Measurements from ENCODE around the gene CLCN2.

Gene CLCN2

DNA sequence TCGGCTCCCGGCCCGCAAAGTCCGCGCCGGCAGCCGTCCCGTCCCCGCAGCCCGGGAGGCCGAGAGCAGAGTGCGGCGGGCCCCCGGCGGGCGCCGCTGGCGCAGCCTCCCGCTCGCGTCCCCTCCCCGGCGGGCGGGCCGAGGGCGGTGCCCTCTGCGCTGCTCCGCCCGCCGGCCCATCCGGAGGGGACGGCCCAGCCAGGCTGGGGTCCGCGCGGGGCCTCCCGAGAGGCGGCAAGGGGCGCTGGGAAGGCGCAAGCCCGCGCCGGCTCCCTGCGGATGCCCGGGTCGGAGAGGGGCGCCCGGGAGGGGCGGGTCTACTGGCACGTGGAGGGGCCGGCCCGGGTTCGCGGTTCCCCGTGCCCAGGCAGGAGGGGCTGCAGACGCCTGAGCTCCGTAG lies at the start of gene CLCN2, which contains the start of gene POLR2H:
Gene CLCN2, minus strand, starts transcription at position 74 of the 400 bp plus-strand sequence. CDS start 126 bp downstream, outside the sequence.
Gene POLR2H, plus strand, starts transcription at position 179 of the 400 bp plus-strand sequence. CDS start 1,783 bp downstream, outside the sequence.
- no peak for DNase-seq (ENCODE audit: low read depth)

DNA sequence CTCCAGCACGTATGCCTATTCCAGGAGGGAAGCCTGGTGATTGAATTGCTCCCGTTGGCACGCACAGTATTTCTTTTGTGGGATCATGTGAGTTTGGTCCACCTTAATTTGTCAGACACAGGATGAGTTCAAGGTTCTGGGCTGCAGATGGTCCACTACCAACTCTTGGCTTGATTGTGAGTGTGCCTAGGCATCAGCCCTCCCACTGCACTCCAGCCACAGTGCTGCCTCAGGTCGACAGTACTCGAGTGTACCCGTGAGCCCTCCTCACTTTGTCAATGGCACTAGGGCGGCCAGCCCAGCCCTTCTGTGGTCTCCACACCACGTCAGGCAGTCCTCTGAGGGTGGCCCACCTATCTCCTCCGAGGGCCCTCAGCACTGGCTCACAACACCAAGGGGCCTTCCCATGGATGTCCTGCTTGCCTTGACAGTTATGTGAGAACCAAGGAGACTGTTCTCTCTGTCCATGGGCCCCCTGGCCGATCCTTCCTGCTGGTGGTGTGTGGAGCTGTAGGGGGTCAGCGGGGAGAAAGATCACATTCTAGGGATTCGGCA lies 48.6 kb upstream of the CLCN2 start:
- DNase-seq (ENCODE audit: low read depth) = no peak

DNA sequence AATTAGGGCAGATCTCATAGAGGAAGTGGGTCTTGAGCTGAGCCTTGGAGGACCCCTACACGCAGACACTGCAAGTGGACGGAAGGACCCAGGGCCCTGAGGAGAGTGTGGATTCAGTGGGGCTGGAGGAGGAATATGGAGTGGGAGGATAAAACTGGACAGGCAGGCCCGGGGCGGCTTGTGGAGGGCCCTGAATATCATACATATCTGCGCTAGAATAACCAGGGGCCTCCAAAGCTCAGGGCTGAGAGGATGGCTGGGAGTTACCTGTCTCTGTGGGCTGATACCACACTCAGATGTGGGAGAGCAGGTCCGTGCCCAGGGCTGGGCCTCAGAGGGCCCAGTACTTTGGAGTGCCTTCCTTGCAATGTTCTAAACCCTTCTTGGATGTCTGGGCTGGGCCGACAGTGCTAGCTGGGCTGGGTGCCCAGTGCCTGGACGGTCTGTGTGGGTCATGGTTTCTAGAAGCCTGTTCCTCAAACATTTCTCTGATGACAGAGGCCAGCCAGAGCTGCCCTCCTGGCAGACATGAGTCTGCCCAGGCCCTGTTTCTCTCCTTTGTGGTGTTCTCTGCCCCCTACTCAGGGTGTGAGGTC lies 48.0 kb upstream of the CLCN2 start:
- no peak for DNase-seq (ENCODE audit: low read depth)

DNA sequence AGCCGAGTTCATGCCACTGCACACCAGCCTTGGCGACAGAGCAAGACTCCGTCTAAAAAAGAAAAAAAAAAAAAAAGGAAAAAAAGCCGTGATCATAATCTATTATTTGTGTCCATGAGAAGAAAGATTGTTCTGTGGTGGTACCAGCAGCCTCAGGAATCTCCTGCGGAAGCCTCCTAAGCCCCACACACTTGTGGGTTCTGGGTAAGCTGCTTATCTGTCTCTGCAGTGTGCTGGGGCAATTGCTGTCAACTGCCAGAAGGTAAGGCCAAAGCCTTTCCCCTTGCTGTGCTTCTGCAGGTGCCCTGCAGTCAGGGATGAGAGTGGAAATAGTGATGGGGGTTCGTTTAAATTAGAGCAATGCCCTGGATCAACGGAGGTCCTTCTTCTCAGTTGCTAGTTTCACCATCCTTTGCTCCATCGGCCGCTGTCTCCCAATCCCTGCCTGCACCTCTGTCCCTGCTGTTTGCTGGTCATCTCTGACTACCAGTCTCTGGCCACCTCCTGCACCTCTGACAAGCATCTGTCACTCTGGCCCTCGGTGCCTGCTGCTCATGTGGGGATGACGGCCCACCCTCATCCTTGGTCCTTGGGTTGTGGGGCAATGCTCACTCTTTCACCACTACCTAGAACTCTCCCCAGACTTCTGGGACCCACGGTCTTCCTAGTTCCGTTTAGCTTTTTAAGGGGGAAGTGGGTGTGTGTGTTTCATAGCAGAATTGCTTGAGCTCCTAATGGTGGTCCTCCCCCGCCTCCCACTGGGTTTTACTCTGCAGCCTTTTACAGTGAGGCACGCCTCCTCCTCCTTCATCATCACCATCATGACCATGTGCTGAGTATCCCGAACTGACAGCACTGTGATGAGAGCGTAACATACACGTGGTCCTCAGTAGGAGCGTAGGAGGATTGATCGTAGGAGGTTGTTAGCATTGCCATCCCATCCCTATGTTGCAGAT lies 43.9 kb upstream of the CLCN2 start:
- DNase-seq (ENCODE audit: low read depth) = no peak

DNA sequence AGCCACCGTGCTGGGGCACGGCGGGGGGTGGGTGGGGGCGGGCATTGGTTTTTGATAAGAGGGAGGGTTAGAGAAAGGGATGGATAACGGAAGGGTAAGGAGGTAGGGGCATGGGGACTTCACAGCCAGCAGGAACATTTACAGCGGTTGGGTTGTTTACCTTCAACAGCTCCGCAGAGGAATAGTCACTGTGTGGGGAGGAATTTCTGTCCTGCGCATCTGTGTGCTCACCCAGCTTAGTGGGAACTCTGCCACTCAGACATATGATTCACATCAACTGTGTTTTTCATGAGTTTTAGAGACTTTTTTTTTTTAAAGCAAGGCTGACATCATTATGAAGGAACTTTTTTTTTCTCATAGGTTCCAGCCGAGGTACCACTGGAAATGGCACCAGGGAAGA lies 38.0 kb upstream of the CLCN2 start:
- DNase-seq (ENCODE audit: low read depth) = peak; percentile 78

DNA sequence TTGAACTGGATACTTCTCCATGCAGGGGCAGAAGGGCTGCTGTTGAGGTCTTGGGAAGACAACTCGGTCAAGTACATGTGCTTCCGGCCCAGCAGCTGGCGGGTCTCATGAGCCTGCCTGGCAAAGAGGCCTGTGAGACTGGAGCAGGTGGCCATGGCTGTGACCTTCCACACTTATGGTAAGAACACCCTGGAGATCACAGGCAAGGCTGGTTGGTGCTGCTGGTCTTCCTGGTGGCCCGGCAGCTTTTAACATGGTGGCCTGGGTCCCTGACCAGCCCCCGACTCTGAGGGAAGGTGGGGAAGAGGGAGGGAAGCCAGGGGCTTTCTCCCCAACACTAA lies 33.9 kb upstream of the CLCN2 start:
- DNase-seq (ENCODE audit: low read depth) = no peak

DNA sequence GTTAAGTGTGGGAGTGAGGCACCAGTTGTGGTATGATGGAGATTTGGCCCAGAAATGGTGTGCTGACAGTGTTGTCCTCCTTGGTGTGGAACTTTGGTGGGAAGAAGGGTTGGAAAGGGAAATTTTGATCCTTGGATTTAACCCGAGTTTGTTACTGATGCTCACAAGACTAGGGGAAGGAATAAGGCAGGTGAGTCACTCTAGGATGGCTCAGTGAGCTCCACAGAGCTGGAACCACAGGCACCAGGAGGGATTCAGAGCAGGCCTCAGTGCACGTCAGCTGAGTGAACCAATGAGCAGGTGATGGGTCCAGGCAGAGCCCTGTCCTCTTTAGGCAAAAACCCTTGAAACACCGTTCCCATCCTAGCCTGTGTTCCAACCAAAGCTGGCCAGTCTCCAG lies 29.9 kb upstream of the CLCN2 start:
- no peak for DNase-seq (ENCODE audit: low read depth)

DNA sequence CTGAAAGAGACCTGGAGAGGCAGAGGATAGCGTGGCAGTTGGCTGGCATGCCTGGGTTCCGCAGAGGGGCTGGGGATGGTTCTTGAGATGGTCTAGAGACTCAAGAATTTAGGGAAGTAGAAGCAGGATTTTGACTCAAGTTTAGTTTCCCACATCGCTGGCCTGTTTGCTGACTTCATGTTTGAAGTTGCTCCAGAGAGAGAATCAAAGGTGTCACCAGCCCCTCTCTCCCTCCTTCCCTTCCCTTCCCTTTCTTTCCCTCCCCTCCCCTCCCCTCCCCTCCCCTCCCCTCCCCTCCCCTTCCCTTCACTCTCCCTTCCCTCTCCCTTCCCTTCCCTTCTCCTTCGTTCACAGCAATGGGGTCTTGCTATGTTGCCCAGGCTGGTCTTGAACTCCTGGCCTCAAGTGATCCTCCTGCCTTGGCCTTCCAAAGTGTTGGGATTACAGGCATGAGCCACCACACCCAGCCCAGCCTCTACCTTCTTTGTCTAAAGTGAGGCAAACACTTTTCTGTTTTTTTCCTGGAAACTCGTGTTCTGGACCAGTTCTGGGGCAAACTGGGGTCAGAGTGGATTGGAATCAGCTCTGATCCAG lies 28.6 kb upstream of the CLCN2 start:
- DNase-seq (ENCODE audit: low read depth) = no peak

DNA sequence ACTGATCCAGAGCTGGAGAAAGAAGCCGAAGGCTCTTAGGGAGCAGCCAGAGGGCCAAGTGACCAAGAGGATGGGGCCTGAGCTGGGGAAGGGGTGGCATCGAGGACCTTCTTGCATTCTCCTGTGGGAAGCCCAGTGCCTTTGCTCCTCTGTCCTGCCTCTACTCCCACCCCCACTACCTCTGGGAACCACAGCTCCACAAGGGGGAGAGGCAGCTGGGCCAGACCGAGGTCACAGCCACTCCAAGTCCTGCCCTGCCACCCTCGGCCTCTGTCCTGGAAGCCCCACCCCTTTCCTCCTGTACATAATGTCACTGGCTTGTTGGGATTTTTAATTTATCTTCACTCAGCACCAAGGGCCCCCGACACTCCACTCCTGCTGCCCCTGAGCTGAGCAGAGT lies 28.0 kb upstream of the CLCN2 start:
- no peak for DNase-seq (ENCODE audit: low read depth)

DNA sequence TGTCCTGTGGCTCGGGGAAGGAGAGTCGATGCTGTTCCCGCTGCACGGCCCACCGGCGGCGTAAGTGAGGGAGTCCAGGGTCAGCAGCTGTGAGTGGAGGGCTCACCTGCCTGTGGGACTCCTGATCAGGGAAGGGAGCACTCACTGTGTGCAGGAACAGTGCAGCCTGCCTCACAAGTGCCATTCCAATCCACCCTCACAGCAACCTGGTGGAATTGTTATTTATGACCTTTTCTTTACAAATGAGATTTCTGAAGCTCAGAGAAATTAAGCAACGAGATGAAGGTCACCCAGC lies 27.5 kb upstream of the CLCN2 start:
- no peak for DNase-seq (ENCODE audit: low read depth)

DNA sequence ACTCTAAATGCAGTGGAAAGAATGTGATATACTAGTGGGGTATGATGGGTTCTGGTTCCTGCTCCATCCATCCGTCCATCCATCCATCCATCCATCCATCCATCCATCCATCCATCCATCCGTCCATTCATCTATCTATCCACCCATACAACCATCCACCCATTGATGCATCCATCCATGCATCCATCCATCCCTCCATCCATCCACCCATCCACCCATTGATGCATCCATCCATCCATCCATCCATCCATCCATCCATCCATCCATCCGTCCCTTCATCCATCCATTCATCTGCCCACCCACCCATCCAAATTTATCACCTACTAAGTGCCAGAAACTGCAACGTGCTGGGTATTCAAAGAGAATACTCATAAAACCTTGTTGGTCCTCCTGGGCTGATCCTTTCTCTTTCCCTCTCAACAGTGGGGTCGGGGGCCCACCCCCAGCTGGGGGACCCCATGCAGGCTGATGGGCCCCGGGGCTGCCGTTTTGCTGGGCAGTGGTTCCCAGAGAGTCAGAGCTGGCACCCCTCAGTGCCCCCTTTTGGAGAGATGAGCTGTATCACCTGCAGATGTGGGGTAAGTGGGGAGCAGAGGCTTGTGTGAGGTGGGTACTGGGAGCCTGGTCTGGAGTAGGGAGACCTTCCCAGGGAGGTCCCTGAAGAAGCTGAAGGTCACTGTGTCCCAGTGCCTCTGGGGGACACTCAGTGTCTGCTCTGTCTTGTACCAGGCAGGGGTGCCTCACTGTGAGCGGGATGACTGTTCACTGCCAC lies 26.9 kb upstream of the CLCN2 start:
- DNase-seq (ENCODE audit: low read depth) = no peak

DNA sequence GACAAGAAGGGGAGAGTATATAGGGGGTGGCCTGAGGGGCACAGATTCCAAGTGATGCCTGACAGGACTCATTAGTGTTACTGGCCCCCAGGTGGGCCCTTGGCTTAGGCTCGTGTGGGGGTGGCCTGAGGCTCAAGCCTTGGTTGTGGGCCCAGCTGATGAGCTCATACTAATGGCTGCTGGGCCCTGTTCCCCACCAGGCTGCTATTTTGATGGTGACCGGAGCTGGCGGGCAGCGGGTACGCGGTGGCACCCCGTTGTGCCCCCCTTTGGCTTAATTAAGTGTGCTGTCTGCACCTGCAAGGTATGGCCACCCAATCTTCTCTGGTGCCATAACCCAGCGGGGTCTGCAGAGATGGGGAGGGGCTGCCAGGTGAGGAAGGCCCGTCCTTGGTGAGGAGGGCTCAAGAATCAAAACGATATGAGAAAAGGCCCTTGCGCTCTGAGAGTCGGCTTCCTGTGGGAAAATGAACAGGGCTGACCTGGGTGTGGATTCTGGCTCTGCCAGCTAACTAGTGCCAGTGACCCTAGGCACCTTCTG lies 25.8 kb upstream of the CLCN2 start:
- DNase-seq (ENCODE audit: low read depth) = no peak

DNA sequence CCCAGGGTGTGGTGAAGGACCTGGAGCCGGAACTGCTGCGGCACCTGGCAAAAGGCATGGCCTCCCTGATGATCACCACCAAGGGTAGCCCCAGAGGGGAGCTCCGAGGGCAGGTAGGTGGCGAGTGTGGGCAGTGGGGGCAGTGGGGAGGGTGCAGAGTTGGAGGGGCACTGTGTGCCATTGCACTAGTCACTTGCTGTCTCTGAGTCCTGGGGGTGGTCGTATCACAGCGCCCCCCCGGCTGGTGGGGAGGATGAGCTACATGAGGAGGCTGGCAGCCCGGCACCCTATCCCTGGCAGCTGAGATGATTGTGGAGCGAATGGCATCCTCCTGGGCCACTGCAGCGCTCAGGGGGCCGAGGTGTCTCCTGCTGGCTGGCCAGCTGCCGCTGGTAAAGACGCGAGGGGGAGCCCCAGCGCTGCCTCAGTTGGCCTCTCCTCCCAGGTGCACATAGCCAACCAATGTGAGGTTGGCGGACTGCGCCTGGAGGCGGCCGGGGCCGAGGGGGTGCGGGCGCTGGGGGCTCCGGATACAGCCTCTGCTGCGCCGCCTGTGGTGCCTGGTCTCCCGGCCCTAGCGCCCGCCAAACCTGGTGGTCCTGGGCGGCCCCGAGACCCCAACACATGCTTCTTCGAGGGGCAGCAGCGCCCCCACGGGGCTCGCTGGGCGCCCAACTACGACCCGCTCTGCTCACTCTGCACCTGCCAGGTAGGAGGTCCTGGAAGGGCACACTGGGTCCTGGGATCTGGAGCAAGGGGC lies 24.8 kb upstream of the CLCN2 start:
- no peak for DNase-seq (ENCODE audit: low read depth)

DNA sequence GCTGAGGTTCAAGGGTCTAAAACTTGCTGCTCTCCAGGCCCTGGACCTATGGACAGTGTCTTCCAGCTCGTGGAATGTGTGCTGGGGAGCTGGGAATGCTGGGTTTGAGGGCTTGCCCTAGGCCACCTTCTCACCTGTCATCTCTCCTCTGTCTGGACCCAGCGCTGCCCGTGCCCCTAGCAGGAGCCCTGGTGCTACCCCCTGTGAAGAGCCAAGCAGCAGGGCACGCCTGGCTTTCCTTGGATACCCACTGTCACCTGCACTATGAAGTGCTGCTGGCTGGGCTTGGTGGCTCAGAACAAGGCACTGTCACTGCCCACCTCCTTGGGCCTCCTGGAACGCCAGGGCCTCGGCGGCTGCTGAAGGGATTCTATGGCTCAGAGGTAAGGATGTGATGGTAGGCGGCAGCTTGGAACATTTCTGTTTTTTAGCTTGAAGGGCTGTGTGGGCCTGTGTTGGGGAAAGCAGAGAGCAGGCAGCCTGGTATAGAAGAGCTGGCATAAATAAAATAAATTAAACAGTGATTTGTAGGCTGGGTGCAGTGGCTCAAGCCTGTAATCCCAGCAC lies 23.5 kb upstream of the CLCN2 start:
- no peak for DNase-seq (ENCODE audit: low read depth)

DNA sequence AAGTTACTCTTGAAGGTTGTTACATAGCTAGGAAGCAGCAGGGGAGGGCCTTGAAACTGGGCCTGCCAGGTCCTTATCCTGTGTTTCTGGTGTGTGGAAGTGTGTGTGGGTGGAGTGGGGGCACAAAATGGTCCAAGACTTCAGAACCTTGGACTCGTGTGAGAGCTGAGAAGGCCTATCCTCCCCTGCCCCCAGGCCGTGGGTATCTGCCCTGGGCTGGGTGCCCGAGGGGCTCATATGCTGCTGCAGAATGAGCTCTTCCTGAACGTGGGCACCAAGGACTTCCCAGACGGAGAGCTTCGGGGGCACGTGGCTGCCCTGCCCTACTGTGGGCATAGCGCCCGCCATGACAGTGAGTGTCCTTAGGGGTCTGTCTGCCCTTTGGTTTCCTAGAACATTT lies 22.9 kb upstream of the CLCN2 start:
- DNase-seq (ENCODE audit: low read depth) = no peak

DNA sequence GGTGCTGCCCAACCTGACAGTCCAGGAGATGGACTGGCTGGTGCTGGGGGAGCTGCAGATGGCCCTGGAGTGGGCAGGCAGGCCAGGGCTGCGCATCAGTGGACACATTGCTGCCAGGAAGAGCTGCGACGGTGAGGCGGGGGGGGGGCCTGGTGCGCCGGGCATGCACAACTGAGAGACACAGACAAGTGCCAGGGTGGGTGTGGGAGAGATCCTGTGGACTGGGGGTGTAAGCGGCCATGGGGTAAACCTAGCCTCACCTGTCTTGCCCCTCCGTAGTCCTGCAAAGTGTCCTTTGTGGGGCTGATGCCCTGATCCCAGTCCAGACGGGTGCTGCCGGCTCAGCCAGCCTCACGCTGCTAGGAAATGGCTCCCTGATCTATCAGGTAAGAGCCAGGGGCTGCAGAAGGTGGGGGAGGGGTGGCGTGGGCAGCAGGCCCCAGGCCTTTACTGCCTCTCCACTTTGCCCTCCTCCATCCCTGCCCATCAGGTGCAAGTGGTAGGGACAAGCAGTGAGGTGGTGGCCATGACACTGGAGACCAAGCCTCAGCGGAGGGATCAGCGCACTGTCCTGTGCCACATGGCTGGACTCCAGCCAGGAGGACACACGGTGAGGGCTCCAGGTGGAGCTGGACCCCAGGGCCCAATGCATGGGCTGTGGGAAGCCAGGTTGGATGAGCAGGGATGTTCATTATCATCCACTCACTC lies 21.8 kb upstream of the CLCN2 start:
- no peak for DNase-seq (ENCODE audit: low read depth)

DNA sequence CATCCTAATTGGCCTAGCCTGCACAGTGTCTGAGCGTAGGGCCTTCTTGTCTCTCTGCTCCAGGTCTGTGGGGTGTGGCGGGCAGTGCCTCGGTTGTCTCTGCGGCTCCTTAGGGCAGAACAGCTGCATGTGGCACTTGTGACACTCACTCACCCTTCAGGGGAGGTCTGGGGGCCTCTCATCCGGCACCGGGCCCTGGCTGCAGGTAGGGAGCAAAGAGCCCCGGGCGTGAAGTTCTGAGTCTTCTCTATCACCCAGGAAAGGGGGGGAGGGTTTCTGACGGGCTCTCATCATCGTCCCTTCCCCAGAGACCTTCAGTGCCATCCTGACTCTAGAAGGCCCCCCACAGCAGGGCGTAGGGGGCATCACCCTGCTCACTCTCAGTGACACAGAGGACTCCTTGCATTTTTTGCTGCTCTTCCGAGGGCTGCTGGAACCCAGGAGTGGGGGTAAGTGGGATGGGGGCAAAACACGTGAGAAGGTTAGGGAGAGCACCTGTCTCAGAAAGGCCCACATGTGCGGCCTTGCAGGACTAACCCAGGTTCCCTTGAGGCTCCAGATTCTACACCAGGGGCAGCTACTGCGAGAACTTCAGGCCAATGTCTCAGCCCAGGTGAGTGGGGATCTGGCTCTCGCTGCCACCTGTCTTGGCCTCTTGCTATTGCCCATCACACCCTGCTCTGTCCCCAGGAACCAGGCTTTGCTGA lies 21.1 kb upstream of the CLCN2 start:
- no peak for DNase-seq (ENCODE audit: low read depth)

DNA sequence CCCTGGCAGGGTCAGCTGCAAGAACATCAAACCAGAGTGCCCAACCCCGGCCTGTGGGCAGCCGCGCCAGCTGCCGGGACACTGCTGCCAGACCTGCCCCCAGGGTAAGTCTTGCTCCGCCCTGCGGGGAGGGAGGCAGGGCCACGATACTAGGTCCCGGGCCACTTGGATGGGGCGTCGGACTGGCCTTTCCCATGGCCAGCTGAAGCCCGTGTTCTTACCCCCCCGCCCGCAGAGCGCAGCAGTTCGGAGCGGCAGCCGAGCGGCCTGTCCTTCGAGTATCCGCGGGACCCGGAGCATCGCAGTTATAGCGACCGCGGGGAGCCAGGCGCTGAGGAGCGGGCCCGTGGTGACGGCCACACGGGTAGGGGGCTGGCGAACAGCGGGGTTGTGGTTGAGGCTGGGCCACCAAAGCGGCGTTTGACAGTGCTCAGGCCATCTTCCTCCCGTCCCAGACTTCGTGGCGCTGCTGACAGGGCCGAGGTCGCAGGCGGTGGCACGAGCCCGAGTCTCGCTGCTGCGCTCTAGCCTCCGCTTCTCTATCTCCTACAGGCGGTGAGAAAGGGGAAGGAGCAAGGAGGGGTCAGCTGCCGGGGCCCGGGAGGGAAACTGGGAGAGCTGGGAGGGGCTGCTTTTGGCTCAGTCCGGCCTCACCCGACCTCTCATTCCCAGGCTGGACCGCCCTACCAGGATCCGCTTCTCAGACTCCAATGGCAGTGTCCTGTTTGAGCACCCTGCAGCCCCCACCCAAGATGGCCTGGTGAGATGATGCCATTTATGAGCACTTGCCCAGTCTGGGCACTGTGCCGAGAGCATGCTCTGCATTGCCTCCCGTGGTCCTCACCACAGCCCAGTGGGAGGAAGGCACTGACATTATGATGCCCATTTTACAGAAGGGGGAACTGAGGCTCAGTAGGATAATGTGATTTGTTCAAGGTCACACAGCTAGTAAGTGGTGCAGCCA lies 20.1 kb upstream of the CLCN2 start:
- no peak for DNase-seq (ENCODE audit: low read depth)

All from GM04503 (cell line).